ENCODE measurements around the gene SIX4.

Gene SIX4

GRCh38 chr14:60670989-60671388 lies 53.2 kb downstream of the SIX4 start:
- no peaks in the 10 kb centered on the region for H3K9me3 ChIP-seq (replicated peaks in 1 of 2; ENCODE audit: control insufficient read depth in 2 of 2, insufficient read depth in 1 of 2, low read depth in 1 of 2, low read length in 2 of 2)
- no peak for DNase-seq (ENCODE audit: low spot score)
- no peaks in the 10 kb centered on the region for H3K36me3 ChIP-seq (replicated peaks in 1 of 2; ENCODE audit: control insufficient read depth in 2 of 2, insufficient read depth in 2 of 2, low read length in 2 of 2)
- H2BK5ac ChIP-seq (ENCODE audit: low read length) = no peak overlapping the region
- H3K4me2 ChIP-seq (ENCODE audit: insufficient read depth, low read length, poor library complexity, severe bottlenecking) = no peak overlapping the region
- no peak overlapping the region for H3K9ac ChIP-seq (ENCODE audit: low read depth, low read length, poor library complexity)
- no peak overlapping the region for H4K8ac ChIP-seq (ENCODE audit: low read depth, low read length)
- H2AFZ ChIP-seq (ENCODE audit: low read length) = no peak overlapping the region
- H2BK15ac ChIP-seq (ENCODE audit: low read length) = no peak overlapping the region
- H3K23ac ChIP-seq (ENCODE audit: low read depth, low read length, poor library complexity) = no peak overlapping the region
- no peaks in the 10 kb centered on the region for H3K27me3 ChIP-seq (ENCODE audit: control insufficient read depth in 3 of 3, insufficient read depth in 3 of 3, low read depth in 1 of 3, low read length in 3 of 3)
- H3K14ac ChIP-seq (ENCODE audit: low read length) = no peak overlapping the region
- H3K4me3 ChIP-seq (ENCODE audit: low read length in 2 of 2) = no peak overlapping the region
- H3K4me1 ChIP-seq (ENCODE audit: control insufficient read depth in 2 of 2, insufficient read depth in 1 of 2, low read depth in 1 of 2, low read length in 2 of 2) = no peaks in the 10 kb centered on the region
- H3K27ac ChIP-seq (replicated peaks; ENCODE audit: low read length) = no peak overlapping the region
- H2BK120ac ChIP-seq (ENCODE audit: low read depth, low read length) = no peak overlapping the region
- H3K79me1 ChIP-seq (ENCODE audit: low read depth, low read length) = no peaks in the 10 kb centered on the region
- H4K91ac ChIP-seq (ENCODE audit: low read depth, low read length, poor library complexity) = no peak overlapping the region
- no peak overlapping the region for H3K4ac ChIP-seq (ENCODE audit: low read length)
- no peak overlapping the region for H2AK5ac ChIP-seq (ENCODE audit: low read depth, low read length)
- no peak overlapping the region for H3K18ac ChIP-seq (ENCODE audit: low read length)
- no CpG with 5 or more reads among the region's 3 CpGs for WGBS, 2 donors (ENCODE audit: extremely low coverage in 2 of 2, insufficient read length in 2 of 2, insufficient replicate concordance in 1 of 2)
- no peak overlapping the region for H2BK12ac ChIP-seq (ENCODE audit: low read length)

GRCh38 chr14:60668431-60669112 lies 55.6 kb downstream of the SIX4 start:
- Histone ChIP-seq H2AFZ (ENCODE audit: low read length) (no peak overlapping the region), H2AK5ac (ENCODE audit: low read depth, low read length) (no peak overlapping the region), H3K4me2 (ENCODE audit: insufficient read depth, low read length, poor library complexity, severe bottlenecking) (no peak overlapping the region), H3K4ac (ENCODE audit: low read length) (no peak overlapping the region), H2BK5ac (ENCODE audit: low read length) (no peak overlapping the region), H4K8ac (ENCODE audit: low read depth, low read length) (no peak overlapping the region), H3K27ac (replicated peaks; ENCODE audit: low read length) (no peak overlapping the region), H3K36me3 (replicated peaks in 1 of 2; ENCODE audit: control insufficient read depth in 2 of 2, insufficient read depth in 2 of 2, low read length in 2 of 2) (no peaks in the 10 kb centered on the region), H3K9ac (ENCODE audit: low read depth, low read length, poor library complexity) (no peak overlapping the region), H3K23ac (ENCODE audit: low read depth, low read length, poor library complexity) (no peak overlapping the region), H3K9me3 (replicated peaks in 1 of 2; ENCODE audit: control insufficient read depth in 2 of 2, insufficient read depth in 1 of 2, low read depth in 1 of 2, low read length in 2 of 2) (no peaks in the 10 kb centered on the region), H3K4me3 (ENCODE audit: low read length in 2 of 2) (no peak overlapping the region), H2BK15ac (ENCODE audit: low read length) (no peak overlapping the region), H3K27me3 (ENCODE audit: control insufficient read depth in 3 of 3, insufficient read depth in 3 of 3, low read depth in 1 of 3, low read length in 3 of 3) (no peaks in the 10 kb centered on the region), H4K91ac (ENCODE audit: low read depth, low read length, poor library complexity) (no peak overlapping the region), H3K18ac (ENCODE audit: low read length) (no peak overlapping the region), H3K14ac (ENCODE audit: low read length) (no peak overlapping the region), H2BK12ac (ENCODE audit: low read length) (no peak overlapping the region), H3K79me1 (ENCODE audit: low read depth, low read length) (no peaks in the 10 kb centered on the region), H2BK120ac (ENCODE audit: low read depth, low read length) (no peak overlapping the region), H3K4me1 (ENCODE audit: control insufficient read depth in 2 of 2, insufficient read depth in 1 of 2, low read depth in 1 of 2, low read length in 2 of 2) (no peaks in the 10 kb centered on the region)
- WGBS, 2 donors (ENCODE audit: extremely low coverage in 2 of 2, insufficient read length in 2 of 2, insufficient replicate concordance in 1 of 2) = no CpG with 5 or more reads among the region's 5 CpGs
- DNase-seq (ENCODE audit: low spot score) = no peak

- Histone ChIP-seq H4K8ac (ENCODE audit: low read depth, low read length) (no peak overlapping the region), H3K27me3 (ENCODE audit: control insufficient read depth in 3 of 3, insufficient read depth in 3 of 3, low read depth in 1 of 3, low read length in 3 of 3) (peaks cover 0 to 3% (median 0%) of the 10 kb centered on the region in 3 experiments), H2BK12ac (ENCODE audit: low read length) (no peak overlapping the region), H2AFZ (ENCODE audit: low read length) (no peak overlapping the region), H3K4me1 (ENCODE audit: control insufficient read depth in 2 of 2, insufficient read depth in 1 of 2, low read depth in 1 of 2, low read length in 2 of 2) (no peaks in the 10 kb centered on the region), H3K14ac (ENCODE audit: low read length) (no peak overlapping the region), H3K4me3 (ENCODE audit: low read length in 2 of 2) (no peak overlapping the region), H3K18ac (ENCODE audit: low read length) (no peak overlapping the region), H3K4ac (ENCODE audit: low read length) (no peak overlapping the region), H3K27ac (replicated peaks; ENCODE audit: low read length) (no peak overlapping the region), H2BK120ac (ENCODE audit: low read depth, low read length) (no peak overlapping the region), H3K36me3 (replicated peaks in 1 of 2; ENCODE audit: control insufficient read depth in 2 of 2, insufficient read depth in 2 of 2, low read length in 2 of 2) (no peaks in the 10 kb centered on the region), H4K91ac (ENCODE audit: low read depth, low read length, poor library complexity) (no peak overlapping the region), H3K9me3 (replicated peaks in 1 of 2; ENCODE audit: control insufficient read depth in 2 of 2, insufficient read depth in 1 of 2, low read depth in 1 of 2, low read length in 2 of 2) (no peaks in the 10 kb centered on the region), H3K79me1 (ENCODE audit: low read depth, low read length) (no peaks in the 10 kb centered on the region), H3K9ac (ENCODE audit: low read depth, low read length, poor library complexity) (no peak overlapping the region), H2BK5ac (ENCODE audit: low read length) (no peak overlapping the region), H2BK15ac (ENCODE audit: low read length) (no peak overlapping the region), H2AK5ac (ENCODE audit: low read depth, low read length) (no peak overlapping the region), H3K23ac (ENCODE audit: low read depth, low read length, poor library complexity) (no peak overlapping the region), H3K4me2 (ENCODE audit: insufficient read depth, low read length, poor library complexity, severe bottlenecking) (no peak overlapping the region)
- no peak for DNase-seq (ENCODE audit: low spot score)
- WGBS, 2 donors (ENCODE audit: extremely low coverage in 2 of 2, insufficient read length in 2 of 2, insufficient replicate concordance in 1 of 2) = no CpG with 5 or more reads among the region's 3 CpGs
These were observed 59.0 kb downstream of the SIX4 start for GRCh38 chr14:60665177-60665550.

- WGBS, 2 donors (ENCODE audit: extremely low coverage in 2 of 2, insufficient read length in 2 of 2, insufficient replicate concordance in 1 of 2) = no CpG with 5 or more reads among the region's 1 CpG
- Histone ChIP-seq H4K8ac (ENCODE audit: low read depth, low read length) (no peak overlapping the region), H3K9ac (ENCODE audit: low read depth, low read length, poor library complexity) (no peak overlapping the region), H3K4ac (ENCODE audit: low read length) (no peak overlapping the region), H3K14ac (ENCODE audit: low read length) (no peak overlapping the region), H3K27me3 (ENCODE audit: control insufficient read depth in 3 of 3, insufficient read depth in 3 of 3, low read depth in 1 of 3, low read length in 3 of 3) (peaks cover 0 to 15% (median 11%) of the 10 kb centered on the region in 3 experiments), H2BK12ac (ENCODE audit: low read length) (no peak overlapping the region), H3K27ac (replicated peaks; ENCODE audit: low read length) (no peak overlapping the region), H3K4me2 (ENCODE audit: insufficient read depth, low read length, poor library complexity, severe bottlenecking) (no peak overlapping the region), H3K9me3 (replicated peaks in 1 of 2; ENCODE audit: control insufficient read depth in 2 of 2, insufficient read depth in 1 of 2, low read depth in 1 of 2, low read length in 2 of 2) (no peaks in the 10 kb centered on the region), H2AFZ (ENCODE audit: low read length) (no peak overlapping the region), H3K18ac (ENCODE audit: low read length) (no peak overlapping the region), H4K91ac (ENCODE audit: low read depth, low read length, poor library complexity) (no peak overlapping the region), H2AK5ac (ENCODE audit: low read depth, low read length) (no peak overlapping the region), H3K23ac (ENCODE audit: low read depth, low read length, poor library complexity) (no peak overlapping the region), H3K79me1 (ENCODE audit: low read depth, low read length) (no peaks in the 10 kb centered on the region), H3K4me3 (ENCODE audit: low read length in 2 of 2) (no peak overlapping the region), H2BK5ac (ENCODE audit: low read length) (no peak overlapping the region), H3K4me1 (ENCODE audit: control insufficient read depth in 2 of 2, insufficient read depth in 1 of 2, low read depth in 1 of 2, low read length in 2 of 2) (peaks cover 7 to 10% of the 10 kb centered on the region in 2 donors), H2BK120ac (ENCODE audit: low read depth, low read length) (no peak overlapping the region), H3K36me3 (replicated peaks in 1 of 2; ENCODE audit: control insufficient read depth in 2 of 2, insufficient read depth in 2 of 2, low read length in 2 of 2) (no peaks in the 10 kb centered on the region), H2BK15ac (ENCODE audit: low read length) (no peak overlapping the region)
- DNase-seq (ENCODE audit: low spot score) = no peak
These were observed 61.2 kb downstream of the SIX4 start for GRCh38 chr14:60662982-60663381.
